ENCODE results near the gene PRAMEF13. TPM values are rescaled to one million over a fixed set of nuclear protein-coding genes. Genes with fewer than 3 reads are reported as not detected.
"Not testable (repeated sequence)": the region's sequence is repeated elsewhere in the genome, so short reads cannot be mapped to it uniquely, and the experiment has no call there.

PRAMEF13 gene
- not detected for total RNA-seq

- not testable (repeated sequence) for H3K27ac Mint-ChIP-seq; H3K9me3 Mint-ChIP-seq; DNase-seq (ENCODE audit: low spot score); H3K27me3 Mint-ChIP-seq; H3K4me3 Mint-ChIP-seq; H3K36me3 Mint-ChIP-seq; ATAC-seq; H3K4me1 Mint-ChIP-seq (ENCODE audit: low read depth in 2 of 2)
Observed at GRCh38 chr1:13201309-13201708, at the start of gene PRAMEF13. Gene PRAMEF13 (minus strand): TSS chr1:13201409. CDS start chr1:13199589, 1,820 bp downstream.

DNA sequence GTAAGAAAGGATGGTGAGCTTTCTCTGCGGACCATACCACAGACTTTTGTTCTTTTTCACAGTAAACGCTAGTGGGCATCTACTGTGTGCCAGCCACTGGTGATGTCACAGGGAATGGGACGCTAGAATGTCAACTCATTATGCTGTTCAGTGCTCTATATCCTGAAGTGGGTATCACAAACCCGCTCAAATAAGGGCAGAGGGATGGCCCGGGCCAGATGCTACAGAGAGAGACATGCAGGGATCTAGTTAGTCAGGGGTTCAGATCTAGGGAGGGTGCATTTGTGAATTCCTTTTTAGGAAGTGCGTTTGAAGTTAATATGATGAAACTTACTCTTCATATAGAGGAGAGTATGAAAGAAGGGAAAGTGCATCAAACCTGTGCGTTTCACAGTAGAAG is 45.9 kb upstream of the PRAMEF13 start:
- H3K27ac Mint-ChIP-seq; H3K9me3 Mint-ChIP-seq; H3K36me3 Mint-ChIP-seq; H3K4me1 Mint-ChIP-seq (ENCODE audit: low read depth in 2 of 2); DNase-seq (ENCODE audit: low spot score); H3K4me3 Mint-ChIP-seq; H3K27me3 Mint-ChIP-seq: not testable (repeated sequence)
- ATAC-seq = peak; percentile 11 to 51

GRCh38 chr1:13246554-13246871 is 45.3 kb upstream of the PRAMEF13 start:
- not testable (repeated sequence) for H3K27ac Mint-ChIP-seq; H3K9me3 Mint-ChIP-seq; H3K36me3 Mint-ChIP-seq; H3K4me3 Mint-ChIP-seq; ATAC-seq; H3K4me1 Mint-ChIP-seq (ENCODE audit: low read depth in 2 of 2); H3K27me3 Mint-ChIP-seq
- peak; percentile 49 for DNase-seq (ENCODE audit: low spot score)

GRCh38 chr1:13245841-13246553 is 44.8 kb upstream of the PRAMEF13 start:
- H3K4me1 Mint-ChIP-seq (ENCODE audit: low read depth in 2 of 2); H3K27ac Mint-ChIP-seq; H3K36me3 Mint-ChIP-seq; H3K27me3 Mint-ChIP-seq; H3K9me3 Mint-ChIP-seq; ATAC-seq; DNase-seq (ENCODE audit: low spot score); H3K4me3 Mint-ChIP-seq: not testable (repeated sequence)

DNA sequence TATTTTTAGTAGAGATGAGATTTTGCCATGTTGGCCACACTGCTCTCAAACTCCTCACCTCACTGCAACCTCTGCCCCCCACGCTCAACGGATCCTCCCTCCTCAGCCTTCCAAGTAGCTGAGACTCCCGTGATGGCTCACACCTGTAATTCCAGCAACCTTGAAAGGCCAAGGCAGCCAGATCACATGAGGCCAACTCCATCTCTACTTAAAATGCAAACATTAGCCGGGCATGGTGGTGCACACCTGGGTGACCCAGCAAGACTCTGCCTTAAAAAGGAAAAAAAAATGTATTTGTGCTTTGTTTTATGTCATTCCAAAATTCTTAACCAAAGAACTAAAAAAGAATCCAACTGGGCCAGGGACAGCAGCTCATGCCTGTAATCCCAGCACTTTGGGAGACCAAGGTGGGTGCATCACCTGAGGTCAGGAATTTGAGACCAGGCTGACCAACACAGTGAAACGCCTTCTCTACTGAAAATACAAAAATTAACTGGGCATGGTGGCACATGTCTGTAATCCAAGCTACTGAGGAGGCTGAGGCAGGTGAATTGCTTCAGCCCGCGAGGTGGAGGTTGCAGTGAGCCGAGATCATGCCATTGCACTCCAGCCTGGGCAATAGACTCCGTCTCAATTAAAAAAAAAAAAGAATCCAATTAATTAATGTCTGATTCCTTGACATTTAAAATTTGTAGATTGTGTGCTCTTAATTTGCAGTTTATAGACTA is 42.5 kb upstream of the PRAMEF13 start:
- ATAC-seq; H3K27ac Mint-ChIP-seq; H3K4me3 Mint-ChIP-seq; H3K4me1 Mint-ChIP-seq (ENCODE audit: low read depth in 2 of 2); H3K27me3 Mint-ChIP-seq; H3K9me3 Mint-ChIP-seq; H3K36me3 Mint-ChIP-seq: not testable (repeated sequence)
- peak; percentile 31 for DNase-seq (ENCODE audit: low spot score)

GRCh38 chr1:13239633-13240032 is 38.4 kb upstream of the PRAMEF13 start:
- H3K4me1 Mint-ChIP-seq (ENCODE audit: low read depth in 2 of 2); H3K27ac Mint-ChIP-seq; ATAC-seq; H3K9me3 Mint-ChIP-seq; H3K27me3 Mint-ChIP-seq; H3K4me3 Mint-ChIP-seq; H3K36me3 Mint-ChIP-seq: not testable (repeated sequence)
- DNase-seq (ENCODE audit: low spot score) = peak; percentile 6

DNA sequence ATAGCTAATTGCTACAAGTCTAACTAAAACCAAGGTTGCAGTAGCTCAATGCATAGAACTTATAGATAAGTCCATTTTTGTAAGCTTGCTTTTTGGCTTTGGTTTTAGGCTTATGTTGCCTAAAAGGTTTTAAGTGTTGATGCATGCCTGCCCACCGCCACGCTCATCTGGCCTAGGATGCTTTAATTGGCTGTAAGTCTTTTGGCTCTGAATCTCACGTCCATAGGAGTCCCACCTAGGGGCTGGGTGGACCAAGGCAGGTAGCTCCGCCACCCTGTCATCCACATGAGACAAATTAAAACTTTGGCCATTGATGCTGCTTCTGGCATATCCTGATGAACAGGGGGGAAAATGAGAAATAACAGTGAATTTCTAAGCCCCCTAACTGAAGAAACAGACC is 36.4 kb upstream of the PRAMEF13 start:
- H3K27me3 Mint-ChIP-seq = peaks cover 4 to 17% of the 10 kb centered on the region in 2 donors
- H3K36me3 Mint-ChIP-seq = not testable (repeated sequence)

DNA sequence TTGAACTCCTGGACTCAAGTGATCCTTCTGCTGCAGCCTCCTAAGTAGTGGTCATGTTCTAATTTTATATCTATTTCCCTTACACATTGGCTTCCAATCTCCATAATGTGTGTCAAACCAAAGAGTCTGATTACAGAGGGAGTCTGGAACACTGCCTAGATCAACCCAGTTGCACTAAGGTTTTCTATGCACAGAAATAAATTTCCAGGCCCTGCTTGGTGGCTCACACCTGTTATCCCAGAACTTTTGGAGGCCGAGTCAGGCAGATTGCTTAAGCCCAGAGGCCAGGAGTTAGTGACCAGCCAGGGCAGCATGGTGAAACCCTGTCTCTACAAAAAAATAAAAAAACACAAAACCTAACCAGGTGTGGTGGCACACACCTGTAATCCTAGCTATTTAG is 32.8 kb upstream of the PRAMEF13 start:
- not testable (repeated sequence) for H3K9me3 Mint-ChIP-seq; H3K4me3 Mint-ChIP-seq; H3K27ac Mint-ChIP-seq; ATAC-seq; H3K27me3 Mint-ChIP-seq; H3K36me3 Mint-ChIP-seq; H3K4me1 Mint-ChIP-seq (ENCODE audit: low read depth in 2 of 2)
- peak; percentile 54 for DNase-seq (ENCODE audit: low spot score)

More for the DNA sequence above, 36.4 kb upstream of the PRAMEF13 start:
- H3K27ac Mint-ChIP-seq; H3K4me3 Mint-ChIP-seq; ATAC-seq; H3K9me3 Mint-ChIP-seq; H3K4me1 Mint-ChIP-seq (ENCODE audit: low read depth in 2 of 2): not testable (repeated sequence)
- DNase-seq (ENCODE audit: low spot score) = peak; percentile 56

DNA sequence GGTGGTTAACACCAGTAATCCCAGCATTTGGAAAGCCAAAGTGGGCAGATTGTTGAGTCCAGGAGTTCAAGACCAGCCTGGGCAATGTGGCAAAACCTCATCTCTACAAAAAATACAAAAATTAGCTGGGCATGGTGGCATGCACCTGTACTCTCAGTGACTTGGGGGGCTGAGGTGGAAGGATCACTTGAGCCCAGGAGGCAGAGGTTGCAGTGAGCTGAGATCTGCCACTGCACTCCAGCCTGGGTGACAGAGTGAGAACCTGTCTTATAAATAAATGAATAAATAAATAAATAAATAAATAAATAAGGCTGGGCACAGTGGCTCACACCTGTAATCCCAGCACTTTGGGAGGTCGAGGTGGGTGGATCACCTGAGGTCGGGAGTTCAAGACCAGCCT is 30.8 kb upstream of the PRAMEF13 start:
- DNase-seq (ENCODE audit: low spot score) = peak; percentile 8
- not testable (repeated sequence) for H3K27me3 Mint-ChIP-seq; H3K4me3 Mint-ChIP-seq; H3K36me3 Mint-ChIP-seq; H3K4me1 Mint-ChIP-seq (ENCODE audit: low read depth in 2 of 2); ATAC-seq; H3K9me3 Mint-ChIP-seq; H3K27ac Mint-ChIP-seq

DNA sequence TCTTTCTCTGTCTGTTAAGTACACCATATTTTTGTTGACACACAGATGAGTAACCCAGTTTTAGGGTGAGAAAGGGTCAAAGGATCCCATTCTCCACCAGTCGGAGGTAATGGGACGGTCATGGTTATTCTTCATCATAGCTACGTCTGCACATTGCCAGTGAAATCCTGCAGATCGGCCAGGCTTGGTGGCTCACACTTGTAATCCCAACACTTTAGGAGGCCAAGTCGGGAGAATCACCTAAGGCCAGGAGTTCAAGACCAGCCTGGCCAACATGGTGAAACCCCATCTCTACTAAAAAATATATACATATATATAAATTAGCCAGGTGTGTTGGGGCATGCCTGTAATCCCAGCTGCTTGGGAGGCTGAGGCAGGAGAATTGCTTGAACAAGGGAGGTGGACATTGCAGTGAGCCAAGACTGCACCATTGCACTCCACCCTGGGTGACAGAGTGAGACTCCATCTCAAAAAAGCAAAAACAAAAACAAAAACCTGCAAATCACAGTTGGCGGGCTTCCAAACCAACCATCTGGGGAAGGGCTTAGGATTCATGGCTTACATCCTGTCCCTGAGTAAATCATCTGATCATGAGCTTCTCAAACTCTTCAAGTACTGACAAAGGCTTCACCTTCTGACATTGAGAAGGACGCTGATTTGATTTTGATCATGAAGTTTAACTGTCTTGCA is 30.0 kb upstream of the PRAMEF13 start:
- H3K4me1 Mint-ChIP-seq (ENCODE audit: low read depth in 2 of 2); H3K36me3 Mint-ChIP-seq; ATAC-seq; H3K27me3 Mint-ChIP-seq; H3K4me3 Mint-ChIP-seq; H3K9me3 Mint-ChIP-seq; H3K27ac Mint-ChIP-seq: not testable (repeated sequence)
- DNase-seq (ENCODE audit: low spot score) = peak; percentile 45

DNA sequence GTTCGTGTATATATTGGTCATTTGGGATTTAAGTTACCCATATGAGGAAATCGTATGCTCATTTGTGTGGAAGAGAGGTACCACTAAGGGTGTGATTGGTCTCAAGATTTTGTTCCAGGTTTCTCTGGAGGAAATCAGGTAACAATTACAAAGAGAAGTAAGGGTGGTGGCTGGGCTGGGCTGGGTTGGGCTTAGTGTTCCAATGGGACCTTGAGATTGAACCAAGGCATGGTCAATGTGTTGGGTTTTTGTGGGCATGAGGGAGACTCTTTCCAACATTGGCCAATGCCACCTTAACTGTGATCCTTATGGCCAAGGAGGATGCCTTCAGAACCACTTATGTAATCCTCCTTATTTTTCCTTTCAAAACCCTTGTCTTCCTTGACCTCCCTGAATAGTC is 29.4 kb upstream of the PRAMEF13 start:
- H3K27ac Mint-ChIP-seq; H3K4me3 Mint-ChIP-seq; H3K27me3 Mint-ChIP-seq; H3K36me3 Mint-ChIP-seq; ATAC-seq; H3K9me3 Mint-ChIP-seq; H3K4me1 Mint-ChIP-seq (ENCODE audit: low read depth in 2 of 2): not testable (repeated sequence)
- peak; percentile 53 for DNase-seq (ENCODE audit: low spot score)

DNA sequence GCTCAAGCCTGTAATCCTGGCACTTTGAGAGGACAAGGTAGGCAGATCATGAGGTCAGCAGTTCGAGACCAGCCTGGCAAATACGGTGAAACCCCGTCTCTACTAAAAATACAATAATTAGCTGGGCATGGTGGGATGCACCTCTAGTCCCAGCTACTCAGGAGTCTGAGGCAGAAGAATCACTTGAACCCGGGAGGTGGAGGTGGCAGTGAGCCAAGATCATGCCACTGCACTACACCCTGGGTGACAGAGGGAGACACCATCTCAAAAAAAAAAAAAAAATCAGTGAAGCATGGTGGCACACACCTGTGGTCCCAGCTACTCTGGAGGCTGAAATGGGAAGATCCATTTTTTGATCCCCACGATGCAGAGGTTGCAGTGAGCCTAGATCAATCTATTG is 28.9 kb upstream of the PRAMEF13 start:
- not testable (repeated sequence) for DNase-seq (ENCODE audit: low spot score); H3K4me1 Mint-ChIP-seq (ENCODE audit: low read depth in 2 of 2); ATAC-seq; H3K27ac Mint-ChIP-seq; H3K36me3 Mint-ChIP-seq; H3K4me3 Mint-ChIP-seq; H3K27me3 Mint-ChIP-seq; H3K9me3 Mint-ChIP-seq

GRCh38 chr1:13228343-13228781 is 27.2 kb upstream of the PRAMEF13 start:
- no peak for ATAC-seq

GRCh38 chr1:13227271-13228055 is 26.3 kb upstream of the PRAMEF13 start:
- not testable (repeated sequence) for H3K4me1 Mint-ChIP-seq (ENCODE audit: low read depth in 2 of 2); H3K27ac Mint-ChIP-seq; H3K4me3 Mint-ChIP-seq; H3K9me3 Mint-ChIP-seq; H3K36me3 Mint-ChIP-seq; ATAC-seq; H3K27me3 Mint-ChIP-seq
- peak; percentile 50 for DNase-seq (ENCODE audit: low spot score)

More at GRCh38 chr1:13228343-13228781, 27.2 kb upstream of the PRAMEF13 start:
- no peaks in the 10 kb centered on the region for H3K36me3 Mint-ChIP-seq
- H3K4me1 Mint-ChIP-seq (ENCODE audit: low read depth in 2 of 2) = no peaks in the 10 kb centered on the region
- no peak overlapping the region for H3K27ac Mint-ChIP-seq
- peaks cover 0 to 5% of the 10 kb centered on the region in 2 donors for H3K27me3 Mint-ChIP-seq
- H3K4me3 Mint-ChIP-seq = no peak overlapping the region
- DNase-seq (ENCODE audit: low spot score) = peak; percentile 70
- H3K9me3 Mint-ChIP-seq = no peaks in the 10 kb centered on the region
